ENCODE data around the gene CHD9NB.

- TF ChIP-seq, protein P1, sequence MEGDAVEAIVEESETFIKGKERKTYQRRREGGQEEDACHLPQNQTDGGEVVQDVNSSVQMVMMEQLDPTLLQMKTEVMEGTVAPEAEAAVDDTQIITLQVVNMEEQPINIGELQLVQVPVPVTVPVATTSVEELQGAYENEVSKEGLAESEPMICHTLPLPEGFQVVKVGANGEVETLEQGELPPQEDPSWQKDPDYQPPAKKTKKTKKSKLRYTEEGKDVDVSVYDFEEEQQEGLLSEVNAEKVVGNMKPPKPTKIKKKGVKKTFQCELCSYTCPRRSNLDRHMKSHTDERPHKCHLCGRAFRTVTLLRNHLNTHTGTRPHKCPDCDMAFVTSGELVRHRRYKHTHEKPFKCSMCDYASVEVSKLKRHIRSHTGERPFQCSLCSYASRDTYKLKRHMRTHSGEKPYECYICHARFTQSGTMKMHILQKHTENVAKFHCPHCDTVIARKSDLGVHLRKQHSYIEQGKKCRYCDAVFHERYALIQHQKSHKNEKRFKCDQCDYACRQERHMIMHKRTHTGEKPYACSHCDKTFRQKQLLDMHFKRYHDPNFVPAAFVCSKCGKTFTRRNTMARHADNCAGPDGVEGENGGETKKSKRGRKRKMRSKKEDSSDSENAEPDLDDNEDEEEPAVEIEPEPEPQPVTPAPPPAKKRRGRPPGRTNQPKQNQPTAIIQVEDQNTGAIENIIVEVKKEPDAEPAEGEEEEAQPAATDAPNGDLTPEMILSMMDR (IDR thresholded peaks at IDR 0.05), result no peak
- TF ChIP-seq POLR2A (IDR thresholded peaks at IDR 0.05), result no peak
These were observed 9.0 kb upstream of the CHD9NB start for GRCh38 chr16:53061701-53062159.

Data from lower leg skin (tissue), 3 donors.